GM12864 (cell line): Measurements from ENCODE around the gene AKAP3.

Source experiments
- DNase-seq: peaks from one replicate; pipeline ENCODE4 v3.0.0-alpha.2; 2011; ENCODE audit warnings: low read depth
- H3K4me3 ChIP-seq: 2 replicates; pipeline ENCODE4 v1.5.1; 2011; ENCODE audit warnings: mild to moderate bottlenecking, low read depth, low read length, control low read depth
- CTCF ChIP-seq: IDR thresholded peaks from 2 replicates; pipeline ENCODE4 v1.5.1; 2011; ENCODE audit warnings: low read depth, mild to moderate bottlenecking, moderate library complexity, low read length, control low read depth, inconsistent platforms; ENCODE audit errors: missing control alignments

The AKAP3 gene

DNA sequence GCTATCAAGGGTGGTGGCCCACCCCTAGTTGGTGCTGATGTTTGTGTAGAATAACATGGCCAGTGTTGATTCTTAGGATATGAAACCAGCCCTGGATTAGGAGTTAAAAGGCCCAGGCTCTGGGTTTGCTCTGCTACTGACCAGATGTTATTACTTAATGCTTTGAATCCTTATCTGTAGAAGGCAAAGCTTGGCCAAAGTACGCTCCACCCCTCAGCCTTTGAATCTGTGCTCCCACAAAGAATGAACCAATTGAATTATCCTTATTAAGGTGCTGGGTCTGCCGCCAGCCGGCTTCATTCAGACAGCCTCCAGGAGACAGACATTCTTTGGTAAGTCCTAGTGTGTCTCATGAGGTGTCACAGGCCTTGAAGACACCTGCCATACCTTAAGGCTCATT is 41.8 kb downstream of the AKAP3 start:
- no peak for TF ChIP-seq CTCF

DNA sequence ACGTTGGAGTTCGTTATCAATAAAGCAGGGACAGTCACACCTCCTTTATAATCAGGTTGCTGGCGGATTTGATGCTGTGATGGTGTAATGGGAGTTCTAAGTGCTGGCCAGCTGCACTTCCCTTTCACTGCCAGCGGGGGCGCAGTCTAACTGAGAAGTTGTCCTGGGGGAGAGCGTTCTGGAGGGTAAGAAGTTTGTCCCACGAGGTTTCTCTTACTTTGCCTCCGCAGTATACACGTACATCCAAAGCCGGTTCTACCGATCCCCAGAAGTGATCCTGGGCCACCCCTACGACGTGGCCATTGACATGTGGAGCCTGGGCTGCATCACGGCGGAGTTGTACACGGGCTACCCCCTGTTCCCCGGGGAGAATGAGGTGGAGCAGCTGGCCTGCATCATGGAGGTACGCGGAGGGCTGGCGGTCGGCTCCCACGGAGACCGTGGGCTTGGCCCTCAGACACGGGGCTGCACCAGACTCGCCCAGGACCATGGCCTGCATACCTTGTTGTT is 44.1 kb downstream of the AKAP3 start:
- peak; percentile 99 for TF ChIP-seq CTCF
- peak overlapping the region; percentile 76 for H3K4me3 ChIP-seq
- DNase-seq: peak; percentile 74

More for the DNA sequence above, 41.8 kb downstream of the AKAP3 start:
- no peak overlapping the region for H3K4me3 ChIP-seq
- no peak for DNase-seq

- H3K4me3 ChIP-seq: no peak overlapping the region
- no peak for DNase-seq
- TF ChIP-seq CTCF: no peak
These were observed 44.9 kb downstream of the AKAP3 start for GRCh38 chr12:4603946-4604345.

DNA sequence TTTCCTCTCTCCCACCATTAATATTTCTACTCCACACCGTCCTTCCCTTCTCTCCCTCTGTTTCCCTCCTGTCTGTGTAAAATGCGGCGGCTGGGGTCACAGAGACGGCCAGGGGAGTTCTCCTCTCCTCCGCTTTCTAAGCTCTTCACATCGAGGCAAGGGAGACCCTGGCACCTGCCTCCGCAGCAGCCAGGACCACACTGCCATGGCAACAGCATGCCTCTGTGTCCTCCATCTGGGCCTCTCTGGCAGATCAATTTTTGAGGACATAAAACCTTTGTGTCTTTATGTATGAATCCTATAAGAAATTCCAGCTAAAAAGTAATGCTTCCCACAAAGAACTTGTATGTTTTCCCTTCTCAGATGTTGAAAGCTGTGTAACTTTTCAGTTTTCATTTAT is 45.4 kb downstream of the AKAP3 start:
- TF ChIP-seq CTCF: no peak
- H3K4me3 ChIP-seq: no peak overlapping the region
- no peak for DNase-seq

DNA sequence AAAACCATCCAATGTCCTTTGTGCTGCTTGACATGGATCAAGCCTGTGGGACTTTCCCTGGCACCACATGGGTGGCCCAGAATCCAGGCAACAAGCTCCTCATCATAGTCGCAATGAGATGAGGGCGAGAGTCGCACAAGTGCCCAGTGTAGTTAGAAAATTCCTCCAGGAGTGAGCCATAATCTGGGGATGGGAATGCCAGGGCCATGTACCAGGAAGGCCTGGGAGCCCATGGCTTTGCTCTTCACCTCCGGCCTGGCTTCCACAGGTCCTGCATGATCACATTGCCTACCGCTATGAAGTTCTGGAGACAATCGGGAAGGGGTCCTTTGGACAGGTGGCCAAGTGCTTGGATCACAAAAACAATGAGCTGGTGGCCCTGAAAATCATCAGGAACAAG is 53.0 kb downstream of the AKAP3 start:
- TF ChIP-seq CTCF: no peak
- H3K4me3 ChIP-seq: no peak overlapping the region
- DNase-seq: no peak

GRCh38 chr12:4591180-4591687 is 57.6 kb downstream of the AKAP3 start:
- DNase-seq: no peak
- no peak overlapping the region for H3K4me3 ChIP-seq
- TF ChIP-seq CTCF: no peak

DNA sequence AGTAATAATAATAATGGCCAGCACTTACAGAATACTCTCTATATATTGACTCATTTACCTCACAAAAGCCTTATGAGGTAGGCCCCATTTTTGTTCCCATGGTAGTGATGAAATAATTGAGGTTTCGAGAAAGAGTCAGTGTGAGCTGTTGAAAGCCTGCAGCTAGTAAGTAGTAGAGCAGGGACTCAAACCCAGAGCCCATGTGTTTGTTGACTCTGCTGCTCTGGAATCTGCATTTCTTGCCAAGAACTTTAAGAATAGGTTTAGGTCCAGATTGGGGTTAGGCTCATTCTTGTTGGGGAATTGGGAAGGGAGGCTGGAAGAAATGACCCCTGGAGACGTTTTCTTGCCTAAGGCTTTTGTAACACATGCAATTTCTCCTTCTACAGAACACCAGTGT is 58.9 kb downstream of the AKAP3 start:
- H3K4me3 ChIP-seq: no peak overlapping the region
- no peak for TF ChIP-seq CTCF
- DNase-seq: no peak
